GM19372 (cell line): ENCODE results near the gene ACHE.

Experiments used
- ATAC-seq: cut with Tn5 transposase; IDR thresholded peaks from one replicate; pipeline ENCODE4 v1.9.1; 2021; ENCODE audit warnings: mild to moderate bottlenecking, low read depth, moderate library complexity; ENCODE audit not compliant: unreplicated experiment

Gene ACHE

GRCh38 chr7:100886142-100886935 lies 9.3 kb downstream of the ACHE start:
- ATAC-seq = no peak

- no peak for ATAC-seq
Observed at GRCh38 chr7:100885440-100886141, 10.1 kb downstream of the ACHE start.

GRCh38 chr7:100884736-100885439 lies 10.8 kb downstream of the ACHE start:
- no peak for ATAC-seq

GRCh38 chr7:100882785-100883526 lies 12.7 kb downstream of the ACHE start:
- ATAC-seq = no peak

- no peak for ATAC-seq
Observed at GRCh38 chr7:100882201-100882600, 13.5 kb downstream of the ACHE start.

- ATAC-seq = no peak
Observed at GRCh38 chr7:100881136-100881535, 14.6 kb downstream of the ACHE start.

GRCh38 chr7:100880645-100881044 lies 15.0 kb downstream of the ACHE start:
- no peak for ATAC-seq

DNA sequence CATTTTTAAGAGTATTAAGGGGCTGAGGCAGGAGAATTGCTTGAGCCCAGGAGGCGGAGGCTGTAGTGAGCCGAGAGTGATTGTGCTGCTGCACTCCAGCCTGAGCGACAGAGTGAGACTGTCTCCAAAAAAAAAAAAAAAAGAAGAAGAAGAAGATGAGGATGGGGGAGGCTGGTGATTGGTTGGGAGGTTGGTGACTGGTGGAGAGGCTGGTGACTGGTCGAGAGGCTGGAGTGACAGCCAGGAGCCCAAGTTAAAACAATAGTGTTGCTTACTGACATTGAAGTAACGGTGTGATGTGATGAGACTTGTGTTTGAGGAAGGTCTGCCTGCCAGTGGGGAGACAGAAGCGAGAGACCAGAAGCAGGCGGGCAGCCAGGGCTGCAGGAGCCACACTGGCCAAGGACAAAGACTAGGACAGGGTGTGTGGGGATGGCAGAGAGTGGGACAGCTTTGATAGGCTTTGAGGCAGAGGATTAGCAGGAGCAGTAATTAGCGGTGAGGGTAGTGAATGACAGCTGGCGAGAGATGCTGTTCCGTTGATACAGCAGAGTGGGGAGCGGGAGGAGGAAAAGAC lies 15.9 kb downstream of the ACHE start:
- ATAC-seq = no peak

DNA sequence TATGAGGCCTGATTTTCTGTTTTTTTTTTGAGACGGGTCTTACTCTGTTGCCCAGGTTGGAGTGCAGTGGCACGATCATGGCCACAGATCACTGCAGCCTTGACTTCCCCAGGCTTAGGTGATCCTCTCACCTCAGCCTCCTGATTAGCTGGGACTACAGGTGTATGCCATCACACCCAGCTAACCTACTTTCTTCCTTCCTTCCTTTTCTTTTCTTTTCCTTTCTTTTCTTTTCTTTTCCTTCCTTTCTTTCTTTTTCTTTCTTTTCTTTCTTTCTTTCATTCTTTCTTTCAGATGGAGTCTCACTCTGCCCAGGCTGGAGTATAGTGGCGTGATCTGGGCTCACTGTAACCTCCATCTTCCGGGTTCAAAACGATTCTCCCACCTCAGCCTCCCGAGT lies 17.0 kb downstream of the ACHE start:
- ATAC-seq = no peak

DNA sequence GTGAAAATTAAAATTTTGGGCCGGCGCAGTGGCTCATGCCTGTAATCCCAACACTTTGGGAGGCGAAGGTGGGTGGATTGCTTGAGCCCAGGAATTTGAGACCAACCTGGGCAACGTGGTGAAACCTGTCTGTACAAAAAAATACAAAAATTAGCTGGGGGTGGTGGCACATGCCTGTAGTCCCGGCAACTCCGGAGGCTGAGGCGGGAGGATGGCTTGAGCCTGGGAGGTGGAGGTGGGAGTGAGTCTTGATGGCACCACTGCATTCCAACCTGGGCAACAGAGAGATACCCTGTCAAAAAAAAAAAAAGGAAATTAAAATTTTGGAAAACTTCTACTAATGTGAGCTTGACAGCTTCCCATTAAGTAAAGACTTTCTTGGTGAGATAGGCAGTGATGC lies 17.7 kb downstream of the ACHE start:
- ATAC-seq = no peak

- ATAC-seq = peak; percentile 27
Observed at GRCh38 chr7:100875356-100875751, 20.3 kb downstream of the ACHE start.

GRCh38 chr7:100874577-100875355 lies 20.9 kb downstream of the ACHE start, which contains the start of gene SRRT:
SRRT (plus strand) TSS chr7:100875103; CDS start chr7:100875591, 488 bp downstream.
- ATAC-seq = peak; percentile 95

GRCh38 chr7:100874300-100874576 lies 21.4 kb downstream of the ACHE start:
- ATAC-seq = no peak

GRCh38 chr7:100873599-100874299 lies 21.9 kb downstream of the ACHE start:
- ATAC-seq = no peak

- no peak for ATAC-seq
Observed at GRCh38 chr7:100867776-100868485, 27.8 kb downstream of the ACHE start.

DNA sequence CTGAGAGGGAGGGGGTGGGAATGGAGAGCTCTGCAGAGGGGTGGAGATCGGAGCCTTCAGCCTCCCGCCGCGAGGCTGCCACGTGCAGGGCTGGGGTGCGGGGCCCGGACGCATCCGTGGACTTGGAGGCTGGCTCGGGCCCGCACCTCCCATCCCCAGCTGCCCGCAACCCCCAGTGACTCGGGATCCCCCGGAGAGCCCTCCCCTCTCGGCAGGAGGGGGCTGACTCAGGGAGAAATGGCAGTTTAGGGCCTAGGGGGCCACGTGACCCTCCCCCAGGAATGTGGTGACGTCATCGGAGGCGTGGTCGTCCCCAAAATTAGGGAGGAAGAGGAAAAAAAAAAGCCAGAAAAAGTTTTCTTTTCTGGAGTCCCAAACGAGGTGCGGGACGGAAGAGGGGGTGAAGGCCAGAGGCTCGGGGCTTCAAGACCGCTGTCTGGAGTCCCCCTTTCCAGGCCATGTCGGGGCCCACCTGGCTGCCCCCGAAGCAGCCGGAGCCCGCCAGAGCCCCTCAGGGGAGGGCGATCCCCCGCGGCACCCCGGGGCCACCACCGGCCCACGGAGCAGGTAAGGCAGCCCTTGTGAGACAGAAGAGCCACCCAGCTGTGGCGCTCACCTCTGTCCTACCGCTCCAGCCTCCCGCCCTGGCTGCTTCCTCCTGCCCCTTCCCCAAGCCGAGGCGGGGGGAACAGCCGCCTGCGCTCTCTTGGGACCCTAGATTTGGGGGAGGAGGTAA lies 28.5 kb downstream of the ACHE start, which contains the start of gene TRIP6:
TSS of gene TRIP6 (plus strand) at position 348 of the 736 bp plus-strand sequence. CDS start at position 459, 111 bp downstream.
- ATAC-seq = no peak

DNA sequence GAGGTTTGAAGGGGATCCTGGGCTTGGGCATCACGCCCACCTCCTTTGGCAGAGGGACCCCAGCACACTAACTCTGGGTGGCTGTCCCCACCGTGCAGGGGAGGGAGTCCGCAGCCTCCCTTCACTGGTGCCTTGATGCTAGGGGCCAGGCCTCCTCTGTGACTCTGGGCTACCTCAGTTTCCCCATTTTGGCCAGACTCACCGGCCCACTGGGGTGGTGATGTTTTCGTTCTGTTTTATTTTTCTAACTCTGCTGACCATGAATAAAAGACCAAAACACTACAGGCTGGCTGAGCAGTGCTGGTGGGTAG lies 29.0 kb downstream of the ACHE start:
- no peak for ATAC-seq
